GM12878 (cell line): Measurements from ENCODE around the gene ZBTB39. TPM values are rescaled to one million over a fixed set of nuclear protein-coding genes. Genes with fewer than 3 reads are reported as not detected.

Source experiments
- ATAC-seq: fragments of 200-7000 bp; cut with Tn5 transposase; 3 replicates; pipeline ENCODE4 v1.9.1; 2020; ENCODE audit warnings: mild to moderate bottlenecking, moderate library complexity
- BruUV-seq: library from RNA; stranded (reverse); fragments of 400-500 nt; replicated peaks from 2 replicates; lab custom pipeline; 2021; lab: Mats Ljungman, UMichigan
- CTCF ChIA-PET: fragments of 300-600 bp; sonication (Branson Sonifier 250); formaldehyde crosslinking; extraction: SDS; loops from one replicate; lab custom pipeline; 2021; ENCODE audit warnings: inconsistent platforms; lab: Yijun Ruan, JAX
- POLR2A ChIA-PET: fragments of 350-600 bp; formaldehyde crosslinking; extraction: SDS; loops from one replicate; lab custom pipeline; 2021; ENCODE audit warnings: inconsistent platforms; lab: Charles Lee
- RAD21 ChIA-PET: fragments of 300-600 bp; sonication (Branson Sonifier 250); formaldehyde crosslinking; loops from one replicate; lab custom pipeline; 2023; ENCODE audit warnings: antibody characterized with exemption; ENCODE audit not compliant: unreplicated experiment; lab: Charles Lee
- SMC1A ChIA-PET: fragments of 300-600 bp; sonication (Branson Sonifier 250); formaldehyde crosslinking; loops from one replicate; lab custom pipeline; 2023; ENCODE audit not compliant: unreplicated experiment, uncharacterized antibody; lab: Charles Lee
- DNase-seq: peaks from one replicate; pipeline ENCODE4 v3.0.0-alpha.2; 2011; ENCODE audit warnings: low read depth, low spot score
- FAIRE-seq: peaks from 3 replicates; lab custom pipeline; 2011; peaks lifted over from hg19 to GRCh38; lab: Jason Lieb, UNC
- H2AFZ ChIP-seq: 2 replicates; pipeline ENCODE4 v1.6.0; 2011; ENCODE audit warnings: low read depth, low read length, control low read depth; ENCODE audit not compliant: control insufficient read depth
- H3K27ac ChIP-seq: 2 replicates; pipeline ENCODE4 v1.5.1; 2011; ENCODE audit warnings: control low read depth; ENCODE audit not compliant: control insufficient read depth, insufficient read depth
- H3K27me3 ChIP-seq, 2 experiments: replicated peaks in 1 of 2; 2 replicates each; pipeline versions ENCODE4 v1.6.0 to v1.6.1; 2011; ENCODE audit warnings: low read length in 1 of 2; ENCODE audit not compliant: control insufficient read depth in 2 of 2, insufficient read depth in 2 of 2
- H3K36me3 ChIP-seq, 2 experiments: 2 replicates each; pipeline ENCODE4 v1.5.1; 2011; ENCODE audit warnings: low read length in 1 of 2; ENCODE audit not compliant: control insufficient read depth in 2 of 2, insufficient read depth in 2 of 2
- H3K4me1 ChIP-seq: 2 replicates; pipeline ENCODE4 v1.6.1; 2011; ENCODE audit warnings: mild to moderate bottlenecking, low read length, moderate library complexity, mixed read lengths; ENCODE audit not compliant: control insufficient read depth, insufficient read depth
- H3K4me2 ChIP-seq: 2 replicates; pipeline ENCODE4 v1.6.0; 2011; ENCODE audit warnings: control low read depth; ENCODE audit not compliant: control insufficient read depth, insufficient read depth
- H3K4me3 ChIP-seq: fragments of 200-600 bp; sonication (generic); 2 replicates; pipeline ENCODE4 v1.5.1; 2016
- H3K79me2 ChIP-seq: 2 replicates; pipeline ENCODE4 v1.6.0; 2011; ENCODE audit warnings: low read length; ENCODE audit not compliant: control insufficient read depth, insufficient read depth
- H3K9ac ChIP-seq: 2 replicates; pipeline ENCODE4 v1.8.0; 2011; ENCODE audit warnings: low read length, control low read depth, mixed read lengths; ENCODE audit not compliant: control insufficient read depth, insufficient read depth
- H3K9me3 ChIP-seq: replicated peaks from 3 replicates; pipeline ENCODE4 v1.5.1; 2011; ENCODE audit warnings: mild to moderate bottlenecking, low read length; ENCODE audit not compliant: control insufficient read depth, insufficient read depth
- H4K20me1 ChIP-seq: 2 replicates; pipeline ENCODE4 v1.6.0; 2011; ENCODE audit not compliant: control insufficient read depth, insufficient read depth
- CBX5 ChIP-seq: sonication (generic); IDR thresholded peaks from 2 replicates; pipeline ENCODE4 v1.6.1; 2016; ENCODE audit warnings: low read depth, moderate library complexity, mild to moderate bottlenecking, inconsistent platforms
- CHD1 ChIP-seq: IDR thresholded peaks from 2 replicates; pipeline ENCODE4 v1.6.1; 2012; ENCODE audit warnings: low read depth, low read length, improper control_type of control experiment
- GATAD2B ChIP-seq: fragments of 450-650 bp; conservative IDR thresholded peaks from 2 replicates; pipeline ENCODE4 v1.6.1; 2017; ENCODE audit warnings: low read depth, mild to moderate bottlenecking, moderate library complexity
- KAT2A ChIP-seq: conservative IDR thresholded peaks from 2 replicates; pipeline ENCODE4 v1.6.1; 2011; ENCODE audit warnings: low read depth, low read length; ENCODE audit not compliant: control insufficient read depth
- KDM1A ChIP-seq: fragments of 200-600 bp; sonication (generic); IDR thresholded peaks from 2 replicates; pipeline ENCODE4 v1.6.1; 2016; ENCODE audit warnings: borderline replicate concordance
- NKRF ChIP-seq: fragments of 450-650 bp; conservative IDR thresholded peaks from 2 replicates; pipeline ENCODE4 v1.6.1; 2017; ENCODE audit warnings: mild to moderate bottlenecking, moderate library complexity
- POLR2AphosphoS2 ChIP-seq: IDR thresholded peaks from 2 replicates; pipeline ENCODE4 v1.6.1; 2011; ENCODE audit warnings: low read depth, mild to moderate bottlenecking, low read length, improper control_type of control experiment, moderate library complexity
- RAD51 ChIP-seq: fragments of 450-650 bp; IDR thresholded peaks from 2 replicates; pipeline ENCODE4 v1.6.1; 2016; ENCODE audit warnings: moderate library complexity, mild to moderate bottlenecking, inconsistent platforms
- RUNX3 ChIP-seq: IDR thresholded peaks from 2 replicates; pipeline ENCODE4 v1.6.1; 2012; ENCODE audit warnings: low read length, inconsistent platforms
- SMARCA5 ChIP-seq: fragments of 450-650 bp; IDR thresholded peaks from 2 replicates; pipeline ENCODE4 v1.6.1; 2017; ENCODE audit warnings: mild to moderate bottlenecking
- TCF12 ChIP-seq: IDR thresholded peaks from 2 replicates; pipeline ENCODE4 v1.6.1; 2011; ENCODE audit warnings: low read depth, mild to moderate bottlenecking, low read length
- ZBTB40 ChIP-seq: fragments of 450-650 bp; IDR thresholded peaks from 2 replicates; pipeline ENCODE4 v1.6.1; 2016; ENCODE audit warnings: mild to moderate bottlenecking, moderate library complexity, borderline replicate concordance
- ZNF384 ChIP-seq: IDR thresholded peaks from 2 replicates; pipeline ENCODE4 v1.6.1; 2012; ENCODE audit warnings: low read depth, mild to moderate bottlenecking, low read length, improper control_type of control experiment, borderline replicate concordance
- ZSCAN29 ChIP-seq: fragments of 450-650 bp; IDR thresholded peaks from 2 replicates; pipeline ENCODE4 v1.6.1; 2017; ENCODE audit warnings: mild to moderate bottlenecking, moderate library complexity
- WGBS: methylation state at CpG from one replicate; pipeline ENCODE4 v1.1.6; 2016; ENCODE audit warnings: low lambda C conversion rate; ENCODE audit not compliant: insufficient replicate concordance, insufficient coverage; ENCODE audit errors: missing lambda C conversion rate; 5-methylcytosine and 5-hydroxymethylcytosine counted together
- in situ Hi-C: fragments of 300-500 bp; cut with MboI; formaldehyde crosslinking; loops from 9 replicates; pipeline ENCODE4 v1.14.3; 2018; ENCODE audit warnings: mixed read lengths
- intact Hi-C: fragments of 100-400 bp; cut with micrococcal nuclease; formaldehyde crosslinking; loops from one replicate; pipeline ENCODE4 v1.14.2; 2022; ENCODE audit not compliant: unreplicated experiment
- polyA plus RNA-seq, 11 experiments: library from polyadenylated mRNA; depleted of rRNA in 4 of 11; unstranded in 6 of 11; stranded (reverse) in 5 of 11; fragments of >200 nt; fragmentation: Nextera tagmentation in 4 of 11; fragmentation: Illumina TruSeq in 1 of 11; extraction: Ambion mirVana in 4 of 11; extraction: Trizol in 1 of 11; gene quantifications; 1 replicate in 1 of 11; 2 replicates in 10 of 11; pipeline versions ENCODE4 v1.2.1 to v1.2.3, GENCODE V29; 2011 to 2016; ENCODE audit warnings: inconsistent platforms in 2 of 11, missing spikeins in 2 of 11, low read depth in 1 of 11
- total RNA-seq, 4 experiments: library from RNA; depleted of rRNA in 3 of 4; stranded (reverse); fragments of >200 nt in 3 of 4; fragmentation: Illumina TruSeq in 1 of 4; extraction: Trizol in 1 of 4; gene quantifications; 2 replicates each; pipeline versions ENCODE4 v1.2.1 to v1.2.3, GENCODE V29; 2013 to 2021

The ZBTB39 gene
- total and polyA plus RNA-seq, 10 of the 15 experiments (the other 5 are each of a cell fraction or from before 2014, with no cell fraction given) = 0.88 to 6.8 (median 4.4) TPM

GRCh38 chr12:56957229-56958052, 48.9 kb downstream of the ZBTB39 start, which contains the start of gene RDH16:
RDH16 (minus strand) TSS chr12:56957608; CDS start chr12:56957462, 146 bp downstream.
- no peak for DNase-seq
- ATAC-seq = no peak
- WGBS = 39% methylated on average over 10 of the region's 10 CpGs
- Histone ChIP-seq H3K9me3 (peaks cover 2% of the 10 kb centered on the region; the same call in 1 of the 3 replicates), H3K4me3 (no peak within 1 kb of the TSS), H3K27ac (no peak within 1 kb of the TSS), H2AFZ (no peak within 1 kb of the TSS), H3K36me3 (no peaks in the 10 kb centered on the region), H4K20me1 (no peaks in the 10 kb centered on the region), H3K4me2 (no peak within 1 kb of the TSS), H3K9ac (no peak within 1 kb of the TSS), H3K79me2 (no peaks in the 10 kb centered on the region), H3K27me3 (no peaks in the 10 kb centered on the region; a peak in 2 of 4 replicates), H3K4me1 (no peaks in the 10 kb centered on the region)
- no TSS peak for BruUV-seq
- SMC1A ChIA-PET = no interaction called here
- RAD21 ChIA-PET = no interaction called here
- intact Hi-C loops = no loop called here
- POLR2A ChIA-PET = no interaction called here
- in situ Hi-C loops = no loop called here
- no peak for FAIRE-seq
- CTCF ChIA-PET = no interaction called here
- TF ChIP-seq ZBTB40 (no peak), ZSCAN29 (no peak), ZNF384 (no peak), GATAD2B (no peak), KDM1A (no peak), TCF12 (no peak), CBX5 (no peak), RUNX3 (no peak), CHD1 (no peak), POLR2AphosphoS2 (no peak), SMARCA5 (no peak), KAT2A (no peak), RAD51 (no peak), NKRF (no peak)
- TF ChIP-seq, all 136 proteins: peak for 0
